Thoracic aorta (tissue), 2 donors: ENCODE measurements around the gene SARDH. TPM values are rescaled to one million over a fixed set of nuclear protein-coding genes. Genes with fewer than 3 reads are reported as not detected.

Source experiments
- ATAC-seq: fragments of 150-250 bp; one replicate; pipeline ENCODE4 v1.8.0; 2017; ENCODE audit warnings: low read depth; ENCODE audit not compliant: insufficient number of reproducible peaks, low FRiP score
- DNase-seq: peaks from one replicate; pipeline ENCODE4 v3.0.0-alpha.2; 2020; ENCODE audit warnings: low spot score
- H3K27ac ChIP-seq, 2 donors: fragments of 200-600 bp; sonication (generic); 1 replicate in 1 of 2; 2 replicates in 1 of 2; pipeline ENCODE4 v1.5.1; 2016; ENCODE audit warnings: mild to moderate bottlenecking in 2 of 2, moderate library complexity in 2 of 2
- H3K27me3 ChIP-seq: fragments of 200-600 bp; sonication (generic); replicated peaks from 2 replicates; pipeline ENCODE4 v1.6.0; 2016; ENCODE audit warnings: mild to moderate bottlenecking; ENCODE audit not compliant: insufficient read depth
- H3K36me3 ChIP-seq: fragments of 200-600 bp; sonication (generic); one replicate; pipeline ENCODE4 v1.5.1; 2016
- H3K4me1 ChIP-seq, 2 donors: fragments of 200-600 bp; sonication (generic); 1 replicate in 1 of 2; 2 replicates in 1 of 2; pipeline versions ENCODE4 v1.5.1 to v1.6.0; 2016; ENCODE audit warnings: low read depth in 2 of 2, mild to moderate bottlenecking in 1 of 2; ENCODE audit not compliant: control insufficient read depth in 1 of 2
- H3K4me3 ChIP-seq: fragments of 200-600 bp; sonication (generic); 2 replicates; pipeline ENCODE4 v1.5.1; 2016; ENCODE audit warnings: mild to moderate bottlenecking
- H3K9me3 ChIP-seq: fragments of 200-600 bp; sonication (generic); 2 replicates; pipeline ENCODE4 v1.5.1; 2016
- CTCF ChIP-seq: fragments of 200-600 bp; sonication (generic); IDR thresholded peaks from one replicate; pipeline ENCODE4 v1.5.1; 2019; ENCODE audit warnings: antibody characterized with exemption
- total RNA-seq, 2 donors: library from RNA; depleted of rRNA; stranded (reverse); fragments of >200 nt; gene quantifications; one replicate each; pipeline versions ENCODE4 v1.1.0 to v1.2.3, GENCODE V29; 2016

SARDH gene
- total RNA-seq, 2 donors from 2014 or later: 1.8 to 4.3 TPM

GRCh38 chr9:133635098-133635497 is 103.1 kb downstream of the SARDH start:
- no peaks in the 10 kb centered on the region for H3K36me3 ChIP-seq
- H3K27ac ChIP-seq: no peak overlapping the region
- no peak overlapping the region for H3K4me3 ChIP-seq
- no peaks in the 10 kb centered on the region for H3K27me3 ChIP-seq
- no peak for TF ChIP-seq CTCF
- DNase-seq (no peak), ATAC-seq (no peak)
- no peaks in the 10 kb centered on the region for H3K4me1 ChIP-seq
- no peaks in the 10 kb centered on the region for H3K9me3 ChIP-seq

- Histone ChIP-seq H3K4me1 (no peaks in the 10 kb centered on the region), H3K9me3 (no peaks in the 10 kb centered on the region), H3K27me3 (no peaks in the 10 kb centered on the region), H3K27ac (no peak overlapping the region), H3K4me3 (no peak overlapping the region), H3K36me3 (no peaks in the 10 kb centered on the region)
- DNase-seq: no peak
- no peak for ATAC-seq
- no peak for TF ChIP-seq CTCF
These were observed 104.0 kb downstream of the SARDH start for GRCh38 chr9:133634081-133634691.

- H3K9me3 ChIP-seq: no peaks in the 10 kb centered on the region
- ATAC-seq: no peak
- H3K27ac ChIP-seq: no peak overlapping the region
- no peak overlapping the region for H3K4me3 ChIP-seq
- TF ChIP-seq CTCF: no peak
- no peak for DNase-seq
- no peaks in the 10 kb centered on the region for H3K27me3 ChIP-seq
- H3K36me3 ChIP-seq: no peaks in the 10 kb centered on the region
- no peaks in the 10 kb centered on the region for H3K4me1 ChIP-seq
These were observed 104.5 kb downstream of the SARDH start for GRCh38 chr9:133633681-133634080.

GRCh38 chr9:133632806-133633680 is 105.1 kb downstream of the SARDH start:
- ATAC-seq (no peak), DNase-seq (no peak)
- no peaks in the 10 kb centered on the region for H3K27me3 ChIP-seq
- no peak for TF ChIP-seq CTCF
- H3K36me3 ChIP-seq: no peaks in the 10 kb centered on the region
- no peak overlapping the region for H3K4me3 ChIP-seq
- no peaks in the 10 kb centered on the region for H3K4me1 ChIP-seq
- no peak overlapping the region for H3K27ac ChIP-seq
- H3K9me3 ChIP-seq: no peaks in the 10 kb centered on the region

- Histone ChIP-seq H3K4me3 (no peak overlapping the region), H3K27me3 (no peaks in the 10 kb centered on the region), H3K27ac (no peak overlapping the region), H3K9me3 (no peaks in the 10 kb centered on the region), H3K4me1 (no peaks in the 10 kb centered on the region), H3K36me3 (no peaks in the 10 kb centered on the region)
- DNase-seq (no peak), ATAC-seq (no peak)
- no peak for TF ChIP-seq CTCF
These were observed 107.0 kb downstream of the SARDH start for GRCh38 chr9:133631111-133631510.
